SK-N-SH treated with all-trans-retinoic acid at 6 μM for 48 hours (cell line): ENCODE results near the gene ARMH4.

Source experiments
- ATAC-seq: fragments of 200-7000 bp; cut with Tn5 transposase; 3 replicates; pipeline ENCODE4 v1.9.1; 2020; ENCODE audit warnings: mild to moderate bottlenecking, moderate library complexity
- ARNTL ChIP-seq: fragments of 450-650 bp; formaldehyde crosslinking; IDR thresholded peaks from 2 replicates; pipeline ENCODE4 v1.5.0; 2020; ENCODE audit warnings: low read depth, mild to moderate bottlenecking, moderate library complexity, borderline replicate concordance
- BACH2 ChIP-seq: fragments of 250-450 bp; sonication (Bioruptor Pico); IDR thresholded peaks from 2 replicates; pipeline ENCODE4 v1.9.0; 2021; ENCODE audit warnings: mild to moderate bottlenecking, borderline replicate concordance
- CSDC2 ChIP-seq: fragments of 250-450 bp; sonication (Bioruptor Pico); IDR thresholded peaks from 2 replicates; pipeline ENCODE4 v1.5.0; 2020; ENCODE audit warnings: mild to moderate bottlenecking, moderate library complexity
- ISL1 ChIP-seq: fragments of 250-450 bp; sonication (Bioruptor Pico); IDR thresholded peaks from 2 replicates; pipeline ENCODE4 v2.1.2; 2022; ENCODE audit warnings: mild to moderate bottlenecking, moderate library complexity
- OSR1 ChIP-seq: fragments of 250-450 bp; sonication (Bioruptor Pico); IDR thresholded peaks from 2 replicates; pipeline ENCODE4 v1.8.0; 2022; ENCODE audit warnings: moderate library complexity, mild to moderate bottlenecking, inconsistent platforms
- PPARA ChIP-seq: fragments of 250-450 bp; sonication (Bioruptor Pico); IDR thresholded peaks from 2 replicates; pipeline ENCODE4 v1.5.0; 2020; ENCODE audit warnings: mild to moderate bottlenecking, borderline replicate concordance
- RARB ChIP-seq: fragments of 250-450 bp; sonication (Bioruptor Pico); IDR thresholded peaks from 2 replicates; pipeline ENCODE4 v1.8.0; 2021; ENCODE audit warnings: mild to moderate bottlenecking, moderate library complexity
- SNAI2 ChIP-seq: fragments of 250-450 bp; sonication (Bioruptor Pico); IDR thresholded peaks from 2 replicates; pipeline ENCODE4 v1.5.0; 2020; ENCODE audit warnings: mild to moderate bottlenecking, moderate library complexity
- TCF4 ChIP-seq: fragments of 250-450 bp; sonication (Bioruptor Pico); IDR thresholded peaks from 2 replicates; pipeline ENCODE4 v1.8.0; 2021; ENCODE audit warnings: mild to moderate bottlenecking, moderate library complexity, borderline replicate concordance
- TOX ChIP-seq: fragments of 250-450 bp; sonication (Bioruptor Pico); IDR thresholded peaks from 2 replicates; pipeline ENCODE4 v1.8.0; 2021; ENCODE audit warnings: mild to moderate bottlenecking, moderate library complexity, borderline replicate concordance
- ZC3H10 ChIP-seq: fragments of 250-450 bp; sonication (Bioruptor Pico); IDR thresholded peaks from 2 replicates; pipeline ENCODE4 v1.5.1; 2021; ENCODE audit warnings: mild to moderate bottlenecking, moderate library complexity
- ZFP3 ChIP-seq: fragments of 250-450 bp; sonication (Bioruptor Pico); IDR thresholded peaks from 2 replicates; pipeline ENCODE4 v1.5.0; 2020; ENCODE audit warnings: mild to moderate bottlenecking, moderate library complexity
- ZFP30 ChIP-seq: fragments of 450-650 bp; formaldehyde crosslinking; IDR thresholded peaks from 2 replicates; pipeline ENCODE4 v1.5.0; 2022; ENCODE audit warnings: mild to moderate bottlenecking, moderate library complexity
- ZNF565 ChIP-seq: fragments of 450-650 bp; formaldehyde crosslinking; conservative IDR thresholded peaks from 2 replicates; pipeline ENCODE4 v1.5.0; 2020; ENCODE audit warnings: low read depth, mild to moderate bottlenecking, moderate library complexity
- ZNF70 ChIP-seq: fragments of 450-650 bp; formaldehyde crosslinking; IDR thresholded peaks from 2 replicates; pipeline ENCODE4 v1.5.0; 2020; ENCODE audit warnings: mild to moderate bottlenecking, moderate library complexity
- TF ChIP-seq, protein P1 (sequence below): fragments of 250-450 bp; sonication (Bioruptor Pico); IDR thresholded peaks from 2 replicates; pipeline ENCODE4 v1.8.0; 2020; ENCODE audit warnings: mild to moderate bottlenecking, moderate library complexity, borderline replicate concordance
- TF ChIP-seq, protein P2 (sequence below): fragments of 250-450 bp; sonication (Bioruptor Pico); IDR thresholded peaks from 2 replicates; pipeline ENCODE4 v1.5.1; 2021; ENCODE audit warnings: mild to moderate bottlenecking, moderate library complexity
- TF ChIP-seq, protein P3 (sequence below): fragments of 250-450 bp; sonication (Bioruptor Pico); IDR thresholded peaks from 2 replicates; pipeline ENCODE4 v1.5.1; 2020; ENCODE audit warnings: low read depth, mild to moderate bottlenecking, moderate library complexity
- TF ChIP-seq, protein P4 (sequence below): fragments of 250-450 bp; sonication (Bioruptor Pico); IDR thresholded peaks from 2 replicates; pipeline ENCODE4 v1.8.0; 2021; ENCODE audit warnings: low read depth, mild to moderate bottlenecking, moderate library complexity, borderline replicate concordance
- TF ChIP-seq, protein P5 (sequence below): fragments of 250-450 bp; sonication (Bioruptor Pico); IDR thresholded peaks from 2 replicates; pipeline ENCODE4 v1.5.0; 2020; ENCODE audit warnings: mild to moderate bottlenecking, moderate library complexity

The ARMH4 gene

DNA sequence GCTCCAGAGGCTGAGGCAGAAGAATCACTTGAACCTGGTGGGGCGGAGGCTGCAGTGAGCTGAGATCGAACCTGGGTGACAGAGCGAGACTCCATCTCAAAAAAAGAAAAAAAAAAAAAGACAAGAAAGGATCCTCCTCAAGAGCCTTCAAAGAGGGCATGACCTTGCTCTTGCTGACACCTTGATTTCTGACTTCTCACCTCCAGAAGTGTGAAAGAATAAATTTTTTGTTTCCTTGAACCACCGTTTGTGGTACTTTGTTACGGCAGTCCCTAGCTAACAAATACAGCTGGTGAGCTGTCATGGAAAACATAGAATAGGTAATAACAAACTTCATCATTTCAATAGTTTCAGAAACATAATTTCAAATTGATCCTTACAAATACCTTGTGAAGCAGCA lies 46.1 kb upstream of the ARMH4 start:
- no peak for ATAC-seq
- no peak for TF ChIP-seq SNAI2 (CRISPR knock-in tag)
- TF ChIP-seq, protein P1, sequence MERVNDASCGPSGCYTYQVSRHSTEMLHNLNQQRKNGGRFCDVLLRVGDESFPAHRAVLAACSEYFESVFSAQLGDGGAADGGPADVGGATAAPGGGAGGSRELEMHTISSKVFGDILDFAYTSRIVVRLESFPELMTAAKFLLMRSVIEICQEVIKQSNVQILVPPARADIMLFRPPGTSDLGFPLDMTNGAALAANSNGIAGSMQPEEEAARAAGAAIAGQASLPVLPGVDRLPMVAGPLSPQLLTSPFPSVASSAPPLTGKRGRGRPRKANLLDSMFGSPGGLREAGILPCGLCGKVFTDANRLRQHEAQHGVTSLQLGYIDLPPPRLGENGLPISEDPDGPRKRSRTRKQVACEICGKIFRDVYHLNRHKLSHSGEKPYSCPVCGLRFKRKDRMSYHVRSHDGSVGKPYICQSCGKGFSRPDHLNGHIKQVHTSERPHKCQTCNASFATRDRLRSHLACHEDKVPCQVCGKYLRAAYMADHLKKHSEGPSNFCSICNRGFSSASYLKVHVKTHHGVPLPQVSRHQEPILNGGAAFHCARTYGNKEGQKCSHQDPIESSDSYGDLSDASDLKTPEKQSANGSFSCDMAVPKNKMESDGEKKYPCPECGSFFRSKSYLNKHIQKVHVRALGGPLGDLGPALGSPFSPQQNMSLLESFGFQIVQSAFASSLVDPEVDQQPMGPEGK (CRISPR knock-in tag), result no peak
- TF ChIP-seq CSDC2 (CRISPR knock-in tag), result no peak
- TF ChIP-seq ZFP3 (CRISPR knock-in tag), result no peak
- TF ChIP-seq TCF4 (CRISPR knock-in tag), result no peak
- TF ChIP-seq TOX (CRISPR knock-in tag), result no peak
- TF ChIP-seq ZFP30 (CRISPR knock-in tag), result no peak
- TF ChIP-seq ZC3H10 (CRISPR knock-in tag), result no peak
- TF ChIP-seq, protein P2, sequence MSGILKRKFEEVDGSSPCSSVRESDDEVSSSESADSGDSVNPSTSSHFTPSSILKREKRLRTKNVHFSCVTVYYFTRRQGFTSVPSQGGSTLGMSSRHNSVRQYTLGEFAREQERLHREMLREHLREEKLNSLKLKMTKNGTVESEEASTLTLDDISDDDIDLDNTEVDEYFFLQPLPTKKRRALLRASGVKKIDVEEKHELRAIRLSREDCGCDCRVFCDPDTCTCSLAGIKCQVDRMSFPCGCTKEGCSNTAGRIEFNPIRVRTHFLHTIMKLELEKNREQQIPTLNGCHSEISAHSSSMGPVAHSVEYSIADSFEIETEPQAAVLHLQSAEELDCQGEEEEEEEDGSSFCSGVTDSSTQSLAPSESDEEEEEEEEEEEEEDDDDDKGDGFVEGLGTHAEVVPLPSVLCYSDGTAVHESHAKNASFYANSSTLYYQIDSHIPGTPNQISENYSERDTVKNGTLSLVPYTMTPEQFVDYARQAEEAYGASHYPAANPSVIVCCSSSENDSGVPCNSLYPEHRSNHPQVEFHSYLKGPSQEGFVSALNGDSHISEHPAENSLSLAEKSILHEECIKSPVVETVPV, result no peak
- TF ChIP-seq, protein P3, sequence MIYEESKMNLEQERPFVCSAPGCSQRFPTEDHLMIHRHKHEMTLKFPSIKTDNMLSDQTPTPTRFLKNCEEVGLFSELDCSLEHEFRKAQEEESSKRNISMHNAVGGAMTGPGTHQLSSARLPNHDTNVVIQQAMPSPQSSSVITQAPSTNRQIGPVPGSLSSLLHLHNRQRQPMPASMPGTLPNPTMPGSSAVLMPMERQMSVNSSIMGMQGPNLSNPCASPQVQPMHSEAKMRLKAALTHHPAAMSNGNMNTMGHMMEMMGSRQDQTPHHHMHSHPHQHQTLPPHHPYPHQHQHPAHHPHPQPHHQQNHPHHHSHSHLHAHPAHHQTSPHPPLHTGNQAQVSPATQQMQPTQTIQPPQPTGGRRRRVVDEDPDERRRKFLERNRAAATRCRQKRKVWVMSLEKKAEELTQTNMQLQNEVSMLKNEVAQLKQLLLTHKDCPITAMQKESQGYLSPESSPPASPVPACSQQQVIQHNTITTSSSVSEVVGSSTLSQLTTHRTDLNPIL, result no peak
- TF ChIP-seq PPARA (CRISPR knock-in tag), result no peak
- TF ChIP-seq ARNTL (CRISPR knock-in tag), result no peak
- no peak for TF ChIP-seq ISL1 (CRISPR knock-in tag)

DNA sequence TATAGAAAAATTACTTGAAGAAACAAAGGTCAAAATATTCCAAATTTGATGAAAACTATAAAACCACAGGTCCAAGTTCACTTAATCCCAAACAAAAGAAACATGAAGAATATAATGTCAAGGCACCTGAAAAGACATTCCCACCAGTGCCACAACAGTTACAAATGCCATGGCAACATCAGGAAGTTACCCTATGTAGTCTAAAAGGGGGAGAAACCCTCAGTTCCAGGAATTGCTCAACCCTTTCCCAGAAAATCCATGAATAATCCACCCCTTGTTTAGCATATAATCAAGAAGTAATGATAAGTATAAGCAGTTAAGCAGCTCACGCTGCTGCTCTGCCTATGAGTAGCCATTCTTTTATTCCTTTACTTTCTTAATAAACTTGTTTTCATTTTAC lies 44.2 kb upstream of the ARMH4 start:
- no peak for TF ChIP-seq SNAI2 (CRISPR knock-in tag)
- TF ChIP-seq BACH2, result no peak
- no peak for TF ChIP-seq TOX (CRISPR knock-in tag)
- no peak for TF ChIP-seq ARNTL (CRISPR knock-in tag)
- no peak for TF ChIP-seq RARB (CRISPR knock-in tag)
- no peak for ATAC-seq

DNA sequence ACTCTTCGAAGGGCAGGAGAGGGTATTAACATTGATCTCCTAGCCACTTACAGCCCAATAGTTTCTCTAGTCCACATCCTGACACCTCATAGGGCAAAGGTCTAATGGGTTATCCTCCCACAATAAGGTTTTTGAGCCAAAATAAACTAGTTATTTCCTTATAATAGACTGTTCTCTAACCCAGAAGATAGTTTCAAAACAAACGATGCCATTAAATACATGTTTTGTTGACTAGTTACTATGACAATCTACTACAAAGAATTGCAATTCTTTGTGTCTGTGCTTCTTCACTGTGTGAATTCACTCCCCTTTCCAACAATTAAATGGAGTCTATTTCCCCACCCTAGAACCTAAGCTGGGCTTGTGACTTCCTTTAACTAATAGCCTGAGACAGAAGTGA lies 41.5 kb upstream of the ARMH4 start:
- TF ChIP-seq, protein P3, result no peak
- no peak for TF ChIP-seq SNAI2 (CRISPR knock-in tag)
- no peak for TF ChIP-seq ZFP30 (CRISPR knock-in tag)
- no peak for TF ChIP-seq ZC3H10 (CRISPR knock-in tag)
- TF ChIP-seq CSDC2 (CRISPR knock-in tag), result no peak
- no peak for TF ChIP-seq ZNF565 (CRISPR knock-in tag)
- TF ChIP-seq, protein P4, sequence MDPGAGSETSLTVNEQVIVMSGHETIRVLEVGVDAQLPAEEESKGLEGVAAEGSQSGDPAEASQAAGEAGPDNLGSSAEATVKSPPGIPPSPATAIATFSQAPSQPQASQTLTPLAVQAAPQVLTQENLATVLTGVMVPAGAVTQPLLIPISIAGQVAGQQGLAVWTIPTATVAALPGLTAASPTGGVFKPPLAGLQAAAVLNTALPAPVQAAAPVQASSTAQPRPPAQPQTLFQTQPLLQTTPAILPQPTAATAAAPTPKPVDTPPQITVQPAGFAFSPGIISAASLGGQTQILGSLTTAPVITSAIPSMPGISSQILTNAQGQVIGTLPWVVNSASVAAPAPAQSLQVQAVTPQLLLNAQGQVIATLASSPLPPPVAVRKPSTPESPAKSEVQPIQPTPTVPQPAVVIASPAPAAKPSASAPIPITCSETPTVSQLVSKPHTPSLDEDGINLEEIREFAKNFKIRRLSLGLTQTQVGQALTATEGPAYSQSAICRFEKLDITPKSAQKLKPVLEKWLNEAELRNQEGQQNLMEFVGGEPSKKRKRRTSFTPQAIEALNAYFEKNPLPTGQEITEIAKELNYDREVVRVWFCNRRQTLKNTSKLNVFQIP, result no peak
- TF ChIP-seq ZNF70 (CRISPR knock-in tag), result no peak
- no peak for TF ChIP-seq PPARA (CRISPR knock-in tag)
- TF ChIP-seq, protein P1 (CRISPR knock-in tag), result no peak
- TF ChIP-seq RARB (CRISPR knock-in tag), result no peak
- TF ChIP-seq ISL1 (CRISPR knock-in tag), result no peak
- TF ChIP-seq OSR1 (CRISPR knock-in tag), result no peak
- TF ChIP-seq, protein P2, result no peak
- no peak for TF ChIP-seq TOX (CRISPR knock-in tag)
- TF ChIP-seq, protein P5, sequence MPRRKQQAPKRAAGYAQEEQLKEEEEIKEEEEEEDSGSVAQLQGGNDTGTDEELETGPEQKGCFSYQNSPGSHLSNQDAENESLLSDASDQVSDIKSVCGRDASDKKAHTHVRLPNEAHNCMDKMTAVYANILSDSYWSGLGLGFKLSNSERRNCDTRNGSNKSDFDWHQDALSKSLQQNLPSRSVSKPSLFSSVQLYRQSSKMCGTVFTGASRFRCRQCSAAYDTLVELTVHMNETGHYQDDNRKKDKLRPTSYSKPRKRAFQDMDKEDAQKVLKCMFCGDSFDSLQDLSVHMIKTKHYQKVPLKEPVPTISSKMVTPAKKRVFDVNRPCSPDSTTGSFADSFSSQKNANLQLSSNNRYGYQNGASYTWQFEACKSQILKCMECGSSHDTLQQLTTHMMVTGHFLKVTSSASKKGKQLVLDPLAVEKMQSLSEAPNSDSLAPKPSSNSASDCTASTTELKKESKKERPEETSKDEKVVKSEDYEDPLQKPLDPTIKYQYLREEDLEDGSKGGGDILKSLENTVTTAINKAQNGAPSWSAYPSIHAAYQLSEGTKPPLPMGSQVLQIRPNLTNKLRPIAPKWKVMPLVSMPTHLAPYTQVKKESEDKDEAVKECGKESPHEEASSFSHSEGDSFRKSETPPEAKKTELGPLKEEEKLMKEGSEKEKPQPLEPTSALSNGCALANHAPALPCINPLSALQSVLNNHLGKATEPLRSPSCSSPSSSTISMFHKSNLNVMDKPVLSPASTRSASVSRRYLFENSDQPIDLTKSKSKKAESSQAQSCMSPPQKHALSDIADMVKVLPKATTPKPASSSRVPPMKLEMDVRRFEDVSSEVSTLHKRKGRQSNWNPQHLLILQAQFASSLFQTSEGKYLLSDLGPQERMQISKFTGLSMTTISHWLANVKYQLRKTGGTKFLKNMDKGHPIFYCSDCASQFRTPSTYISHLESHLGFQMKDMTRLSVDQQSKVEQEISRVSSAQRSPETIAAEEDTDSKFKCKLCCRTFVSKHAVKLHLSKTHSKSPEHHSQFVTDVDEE (CRISPR knock-in tag), result no peak

More for the DNA sequence above, 41.5 kb upstream of the ARMH4 start:
- ATAC-seq, result no peak
